Measurements from ENCODE around the gene CETP.

DNA sequence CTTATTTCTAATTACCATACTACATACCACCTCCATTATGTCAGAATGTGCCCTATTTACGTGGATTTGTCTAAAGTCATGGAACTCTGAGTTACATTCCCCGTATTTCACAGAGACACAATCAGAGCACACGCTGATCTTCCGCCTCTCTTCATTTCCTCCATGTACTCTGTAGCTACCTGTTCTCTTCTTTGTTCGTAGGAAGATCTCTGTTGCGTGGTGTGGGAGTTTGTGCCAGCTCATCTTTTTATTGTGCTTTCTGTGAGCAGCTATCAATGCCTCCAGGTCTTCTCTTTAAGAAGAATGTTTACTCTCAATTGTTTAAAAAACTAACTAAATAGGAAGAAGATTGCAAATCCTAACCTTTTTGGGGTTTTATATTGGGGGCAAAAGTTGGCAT, 54.6 kb downstream of the CETP start:
- no peak for TF ChIP-seq CTCF (IDR thresholded peaks at IDR 0.05; ENCODE audit: low read depth, low read length, missing input control)
- TF ChIP-seq YY1 (IDR thresholded peaks at IDR 0.05) = no peak
- no peak for TF ChIP-seq REST (IDR thresholded peaks at IDR 0.05)
- no peak for TF ChIP-seq TAF1 (conservative IDR thresholded peaks at IDR 0.05)
- no peak for TF ChIP-seq FOXA1 (IDR thresholded peaks at IDR 0.05)
- no peak for TF ChIP-seq GABPA (IDR thresholded peaks at IDR 0.05 in 1 of 2, conservative IDR thresholded peaks at IDR 0.05 in 1 of 2)
- no peak for TF ChIP-seq EGR1 (IDR thresholded peaks at IDR 0.05; ENCODE audit: low read depth in 2 of 2)

All from liver (tissue), 3 donors.